ENCODE measurements around the gene TAS1R3.

The TAS1R3 gene

DNA sequence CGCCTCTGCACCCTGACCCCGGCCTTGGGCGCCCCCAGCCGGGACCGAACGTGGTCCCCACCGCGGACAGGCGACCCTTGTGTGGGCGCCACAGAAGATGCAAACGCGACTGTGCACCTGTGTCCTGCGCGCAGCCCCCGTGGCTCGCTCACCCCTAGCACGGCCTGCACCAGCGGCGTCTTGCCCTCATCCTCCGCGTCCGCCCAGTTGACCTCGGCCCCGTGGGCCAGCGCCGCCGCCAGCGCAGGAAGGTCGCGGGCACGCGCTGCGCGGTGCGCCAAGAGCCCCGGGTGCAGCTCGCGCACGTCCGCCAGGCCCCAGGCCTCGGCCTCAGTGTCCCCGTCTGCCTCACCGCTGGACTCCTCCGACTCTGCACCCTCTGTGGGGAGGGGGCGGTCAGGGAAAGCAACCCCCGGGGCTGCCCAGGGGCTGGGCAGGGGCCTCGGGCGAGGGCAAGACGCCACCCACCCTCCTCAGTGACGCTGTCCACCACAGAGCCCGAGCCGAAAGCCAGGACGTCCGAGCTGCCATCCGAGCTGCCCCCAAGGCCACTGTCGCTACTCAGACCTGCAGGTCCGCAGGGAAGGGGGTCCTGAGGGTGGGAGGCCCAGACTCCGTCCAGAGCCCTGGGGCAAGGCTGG, 36.7 kb upstream of the TAS1R3 start:
- H3K9me3 Mint-ChIP-seq: no peaks in the 10 kb centered on the region
- no peak for DNase-seq
- no peak overlapping the region for H3K4me3 Mint-ChIP-seq
- no peaks in the 10 kb centered on the region for H3K27me3 Mint-ChIP-seq (ENCODE audit: low read depth, poor library complexity)
- H3K27ac Mint-ChIP-seq: no peak overlapping the region
- TF ChIP-seq, protein P1, sequence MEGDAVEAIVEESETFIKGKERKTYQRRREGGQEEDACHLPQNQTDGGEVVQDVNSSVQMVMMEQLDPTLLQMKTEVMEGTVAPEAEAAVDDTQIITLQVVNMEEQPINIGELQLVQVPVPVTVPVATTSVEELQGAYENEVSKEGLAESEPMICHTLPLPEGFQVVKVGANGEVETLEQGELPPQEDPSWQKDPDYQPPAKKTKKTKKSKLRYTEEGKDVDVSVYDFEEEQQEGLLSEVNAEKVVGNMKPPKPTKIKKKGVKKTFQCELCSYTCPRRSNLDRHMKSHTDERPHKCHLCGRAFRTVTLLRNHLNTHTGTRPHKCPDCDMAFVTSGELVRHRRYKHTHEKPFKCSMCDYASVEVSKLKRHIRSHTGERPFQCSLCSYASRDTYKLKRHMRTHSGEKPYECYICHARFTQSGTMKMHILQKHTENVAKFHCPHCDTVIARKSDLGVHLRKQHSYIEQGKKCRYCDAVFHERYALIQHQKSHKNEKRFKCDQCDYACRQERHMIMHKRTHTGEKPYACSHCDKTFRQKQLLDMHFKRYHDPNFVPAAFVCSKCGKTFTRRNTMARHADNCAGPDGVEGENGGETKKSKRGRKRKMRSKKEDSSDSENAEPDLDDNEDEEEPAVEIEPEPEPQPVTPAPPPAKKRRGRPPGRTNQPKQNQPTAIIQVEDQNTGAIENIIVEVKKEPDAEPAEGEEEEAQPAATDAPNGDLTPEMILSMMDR (IDR thresholded peaks at IDR 0.05): no peak
- H3K4me1 Mint-ChIP-seq: peaks cover 5% of the 10 kb centered on the region
- no peaks in the 10 kb centered on the region for H3K36me3 Mint-ChIP-seq (ENCODE audit: low read depth)

DNA sequence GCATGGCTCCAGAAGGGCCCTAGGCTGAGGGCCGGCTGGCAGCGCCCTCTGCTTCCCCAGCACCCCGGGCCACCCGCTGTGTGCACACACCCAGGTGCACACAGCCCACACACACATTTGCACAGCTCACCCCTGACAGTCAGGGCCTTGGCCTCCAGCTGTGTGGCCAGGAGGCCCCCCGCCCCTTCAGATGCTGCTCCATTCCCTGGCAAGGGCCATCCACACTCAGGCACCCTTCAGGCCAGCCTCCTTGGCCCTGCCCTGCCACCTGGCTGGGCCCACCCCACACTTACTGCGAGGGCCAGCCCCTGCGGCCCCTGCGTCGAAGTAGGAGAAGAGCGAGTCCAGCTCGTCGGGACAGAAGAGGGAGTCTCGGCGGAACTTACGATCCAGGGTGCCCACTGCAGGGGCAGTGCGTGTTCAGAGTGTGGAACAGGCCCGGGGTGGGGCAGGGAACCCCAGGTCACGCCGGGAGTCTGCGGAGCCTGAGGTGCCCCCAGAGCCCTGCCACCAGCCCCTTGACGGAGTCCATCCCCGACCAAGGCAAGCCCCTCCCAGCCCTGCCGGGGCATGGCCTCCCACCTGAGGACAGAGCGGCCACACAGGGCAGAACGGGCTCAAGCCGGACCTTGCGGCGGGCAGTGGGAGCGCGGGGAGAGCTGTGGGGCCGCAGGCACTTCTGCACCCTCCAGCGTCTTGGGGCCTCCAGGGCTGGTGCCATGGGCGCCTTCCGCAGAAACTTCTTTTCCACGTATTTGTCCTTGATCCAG, 35.7 kb upstream of the TAS1R3 start:
- no peak for DNase-seq
- Mint-ChIP-seq H3K4me1 (peaks cover 5% of the 10 kb centered on the region), H3K9me3 (no peaks in the 10 kb centered on the region), H3K36me3 (ENCODE audit: low read depth) (no peaks in the 10 kb centered on the region), H3K27ac (no peak overlapping the region), H3K4me3 (no peak overlapping the region), H3K27me3 (ENCODE audit: low read depth, poor library complexity) (peaks cover 3% of the 10 kb centered on the region)
- TF ChIP-seq, protein P1 (IDR thresholded peaks at IDR 0.05): no peak

DNA sequence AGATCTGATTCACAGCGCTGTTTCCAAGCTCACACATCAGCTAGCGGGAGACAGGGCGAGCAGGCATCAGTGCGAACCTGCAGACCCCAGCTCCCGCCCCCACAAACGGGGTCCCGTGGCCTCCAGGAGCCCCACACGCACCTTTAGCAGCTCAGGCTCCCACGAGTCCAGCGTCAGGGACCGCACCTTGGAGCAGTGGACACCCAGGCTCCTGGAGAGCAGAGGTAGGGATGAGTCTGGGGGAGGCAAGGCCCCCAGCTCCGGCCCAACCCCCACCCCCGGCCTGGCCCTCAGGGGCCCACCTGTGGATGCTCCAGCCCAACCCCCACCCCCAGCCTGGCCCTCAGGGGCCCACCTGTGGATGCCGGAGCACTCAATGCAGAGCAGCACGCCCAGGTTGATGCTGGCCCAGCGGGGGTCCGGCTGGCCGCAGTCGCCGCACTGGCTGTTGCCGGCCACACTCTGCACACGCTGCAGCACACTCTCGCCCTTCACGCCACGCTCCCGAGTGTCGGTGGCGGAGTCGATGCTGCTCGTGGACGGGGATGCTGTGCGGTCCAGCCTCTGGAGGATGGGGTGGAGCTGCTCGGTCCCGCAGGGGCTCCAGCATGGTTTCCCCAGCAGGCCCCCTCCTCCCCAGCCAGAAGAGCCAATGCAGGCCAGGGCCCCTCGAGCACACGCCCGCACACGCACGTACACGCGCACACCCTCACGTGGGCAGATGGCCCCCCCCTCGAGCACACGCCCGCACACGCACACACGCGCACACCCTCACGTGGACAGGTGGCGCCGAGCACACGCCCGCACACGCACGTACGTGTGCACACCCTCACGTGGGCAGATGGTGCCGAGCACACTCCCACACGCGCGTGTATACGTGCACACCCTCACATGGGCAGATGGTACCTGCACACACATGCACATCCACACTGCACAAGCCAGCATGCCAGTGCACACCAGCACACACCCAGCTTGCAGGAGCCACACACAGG, 34.7 kb upstream of the TAS1R3 start:
- Mint-ChIP-seq H3K27ac (no peak overlapping the region), H3K36me3 (ENCODE audit: low read depth) (no peaks in the 10 kb centered on the region), H3K4me1 (peaks cover 5% of the 10 kb centered on the region), H3K27me3 (ENCODE audit: low read depth, poor library complexity) (peaks cover 3% of the 10 kb centered on the region), H3K9me3 (no peaks in the 10 kb centered on the region), H3K4me3 (no peak overlapping the region)
- TF ChIP-seq, protein P1 (IDR thresholded peaks at IDR 0.05): no peak
- DNase-seq: no peak

DNA sequence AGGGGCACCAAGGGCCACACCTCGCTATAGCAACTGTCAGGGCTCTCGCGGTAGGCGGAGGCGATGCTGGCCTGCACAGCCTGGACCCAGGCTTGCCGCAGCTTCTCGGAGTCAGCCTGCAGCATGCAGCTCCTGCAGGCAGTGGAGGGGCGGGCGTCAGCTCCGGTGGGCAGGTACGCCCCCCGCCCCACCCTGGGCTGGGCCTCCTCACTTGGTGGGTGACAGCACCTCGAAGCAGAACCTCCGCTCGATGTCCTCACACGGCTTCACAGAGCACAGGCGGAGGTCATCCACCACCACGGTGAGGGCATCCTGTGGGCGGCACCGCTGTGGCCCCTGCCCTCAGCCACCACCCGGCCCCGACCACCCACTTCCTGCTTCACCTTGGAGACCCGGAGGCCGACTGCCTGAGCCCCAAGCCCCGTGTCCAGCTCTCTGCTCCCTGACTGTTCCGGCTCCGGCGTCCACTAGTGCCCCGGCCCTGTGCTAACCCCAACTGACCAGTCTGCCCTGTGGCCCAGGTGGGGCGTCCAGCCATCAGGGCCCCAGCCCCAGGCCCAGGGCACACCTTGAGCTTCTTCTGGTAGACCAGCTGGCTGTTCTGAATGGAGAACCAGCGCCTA, 33.2 kb upstream of the TAS1R3 start:
- DNase-seq: no peak
- Mint-ChIP-seq H3K4me3 (no peak overlapping the region), H3K9me3 (no peaks in the 10 kb centered on the region), H3K4me1 (no peaks in the 10 kb centered on the region), H3K27ac (no peak overlapping the region), H3K36me3 (ENCODE audit: low read depth) (no peaks in the 10 kb centered on the region), H3K27me3 (ENCODE audit: low read depth, poor library complexity) (peaks cover 3% of the 10 kb centered on the region)
- TF ChIP-seq, protein P1 (IDR thresholded peaks at IDR 0.05): no peak

DNA sequence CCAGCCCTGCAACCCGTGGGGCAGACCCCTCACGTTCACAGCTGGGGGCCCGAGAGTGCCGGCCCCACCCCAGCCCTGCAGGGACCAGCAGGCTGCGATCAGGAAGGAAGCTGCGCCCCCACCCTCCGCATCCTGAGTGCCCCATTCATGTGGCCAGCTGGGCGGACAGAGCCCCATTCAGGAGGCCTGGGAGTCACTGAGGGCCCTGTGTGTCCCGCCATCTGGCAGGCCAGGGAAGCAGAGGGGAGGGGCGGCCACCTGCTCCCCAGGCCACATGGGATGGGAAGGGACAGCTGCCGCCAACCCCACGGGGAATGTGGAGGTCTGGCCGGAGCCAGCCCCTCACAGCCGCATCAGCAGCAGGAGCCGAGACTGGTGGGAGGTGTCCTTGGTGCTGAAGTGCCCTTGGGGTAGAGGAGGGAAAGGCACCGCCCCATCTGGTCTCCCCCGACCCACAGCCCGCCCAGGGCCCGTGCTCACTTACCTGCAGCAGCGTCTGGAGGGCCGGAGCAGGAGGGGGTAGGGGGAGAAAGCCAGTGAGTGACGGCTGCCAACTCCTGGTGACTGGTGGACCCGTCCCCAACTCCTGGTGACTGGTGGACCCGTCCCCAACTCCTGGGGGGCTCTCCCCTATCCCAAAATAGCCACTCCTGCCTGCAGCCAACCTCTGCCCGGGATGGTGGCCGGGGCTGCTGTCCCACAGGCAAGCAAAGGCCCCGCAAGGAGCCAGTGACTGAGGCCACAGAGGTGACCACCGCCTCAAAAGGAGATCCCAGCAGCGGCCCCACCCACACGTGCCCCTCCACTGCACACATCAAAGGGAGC, 32.0 kb upstream of the TAS1R3 start:
- DNase-seq: peak; percentile 82
- Mint-ChIP-seq H3K36me3 (ENCODE audit: low read depth) (no peaks in the 10 kb centered on the region), H3K27ac (no peak overlapping the region), H3K9me3 (no peaks in the 10 kb centered on the region), H3K4me1 (no peaks in the 10 kb centered on the region), H3K27me3 (ENCODE audit: low read depth, poor library complexity) (peaks cover 3% of the 10 kb centered on the region), H3K4me3 (no peak overlapping the region)
- TF ChIP-seq, protein P1 (IDR thresholded peaks at IDR 0.05): no peak

Data from nephron progenitor cell (in vitro differentiated cells).